ENCODE data around the gene MED10.

MED10 gene

GRCh38 chr5:6373081-6373846, 5.1 kb downstream of the MED10 start:
- Histone ChIP-seq H3F3A (ENCODE audit: insufficient read depth, low read length) (no peaks in the 10 kb centered on the region), H3K9me2 (ENCODE audit: low read depth, low read length) (no peaks in the 10 kb centered on the region), H3K27me3 (ENCODE audit: insufficient read depth, low read length) (no peaks in the 10 kb centered on the region), H3K4me3 (ENCODE audit: low read depth, low read length, poor library complexity, severe bottlenecking) (no peak overlapping the region), H2AFZ (ENCODE audit: low read length) (no peak overlapping the region), H3K4me1 (ENCODE audit: insufficient read depth, low read length, severe bottlenecking) (peaks cover 11% of the 10 kb centered on the region), H3K27ac (ENCODE audit: low read depth, low read length, poor library complexity, severe bottlenecking) (no peak overlapping the region), H3K9me3 (ENCODE audit: low read length) (no peaks in the 10 kb centered on the region), H3K36me3 (ENCODE audit: insufficient read depth, low read length) (peaks cover 86% of the 10 kb centered on the region), H3K4me2 (ENCODE audit: low read length) (no peak overlapping the region), H4K20me1 (ENCODE audit: insufficient read depth, low read length) (no peaks in the 10 kb centered on the region), H3K79me2 (ENCODE audit: insufficient read depth, low read length) (peaks cover 17% of the 10 kb centered on the region), H3K9ac (ENCODE audit: low read length) (no peak overlapping the region)
- TF ChIP-seq EZH2 (IDR thresholded peaks at IDR 0.05; ENCODE audit: borderline replicate concordance, low read length) (no peak), CTCF (IDR thresholded peaks at IDR 0.05; ENCODE audit: low read length) (no peak)

- no peaks in the 10 kb centered on the region for H4K20me1 ChIP-seq (ENCODE audit: insufficient read depth, low read length)
- no peak overlapping the region for H3K27ac ChIP-seq (ENCODE audit: low read depth, low read length, poor library complexity, severe bottlenecking)
- no peaks in the 10 kb centered on the region for H3F3A ChIP-seq (ENCODE audit: insufficient read depth, low read length)
- H3K4me1 ChIP-seq (ENCODE audit: insufficient read depth, low read length, severe bottlenecking): peaks cover 8% of the 10 kb centered on the region
- no peaks in the 10 kb centered on the region for H3K9me2 ChIP-seq (ENCODE audit: low read depth, low read length)
- H3K4me3 ChIP-seq (ENCODE audit: low read depth, low read length, poor library complexity, severe bottlenecking): no peak overlapping the region
- TF ChIP-seq CTCF (IDR thresholded peaks at IDR 0.05; ENCODE audit: low read length) (no peak), EZH2 (IDR thresholded peaks at IDR 0.05; ENCODE audit: borderline replicate concordance, low read length) (no peak)
- H2AFZ ChIP-seq (ENCODE audit: low read length): no peak overlapping the region
- H3K36me3 ChIP-seq (ENCODE audit: insufficient read depth, low read length): peaks cover 86% of the 10 kb centered on the region
- no peaks in the 10 kb centered on the region for H3K27me3 ChIP-seq (ENCODE audit: insufficient read depth, low read length)
- H3K9ac ChIP-seq (ENCODE audit: low read length): no peak overlapping the region
- no peaks in the 10 kb centered on the region for H3K9me3 ChIP-seq (ENCODE audit: low read length)
- peaks cover 9% of the 10 kb centered on the region for H3K79me2 ChIP-seq (ENCODE audit: insufficient read depth, low read length)
- H3K4me2 ChIP-seq (ENCODE audit: low read length): no peak overlapping the region
Observed at GRCh38 chr5:6372251-6373080, 5.9 kb downstream of the MED10 start.

- Histone ChIP-seq H3K4me2 (ENCODE audit: low read length) (no peak overlapping the region), H3F3A (ENCODE audit: insufficient read depth, low read length) (no peaks in the 10 kb centered on the region), H3K9ac (ENCODE audit: low read length) (no peak overlapping the region), H3K36me3 (ENCODE audit: insufficient read depth, low read length) (peaks cover 78% of the 10 kb centered on the region), H2AFZ (ENCODE audit: low read length) (no peak overlapping the region), H3K79me2 (ENCODE audit: insufficient read depth, low read length) (no peaks in the 10 kb centered on the region), H3K4me3 (ENCODE audit: low read depth, low read length, poor library complexity, severe bottlenecking) (no peak overlapping the region), H3K4me1 (ENCODE audit: insufficient read depth, low read length, severe bottlenecking) (no peaks in the 10 kb centered on the region), H4K20me1 (ENCODE audit: insufficient read depth, low read length) (no peaks in the 10 kb centered on the region), H3K9me3 (ENCODE audit: low read length) (no peaks in the 10 kb centered on the region), H3K9me2 (ENCODE audit: low read depth, low read length) (no peaks in the 10 kb centered on the region), H3K27ac (ENCODE audit: low read depth, low read length, poor library complexity, severe bottlenecking) (no peak overlapping the region), H3K27me3 (ENCODE audit: insufficient read depth, low read length) (no peaks in the 10 kb centered on the region)
- no peak for TF ChIP-seq EZH2 (IDR thresholded peaks at IDR 0.05; ENCODE audit: borderline replicate concordance, low read length)
- TF ChIP-seq CTCF (IDR thresholded peaks at IDR 0.05; ENCODE audit: low read length): no peak
Observed at GRCh38 chr5:6371079-6371810, 7.1 kb downstream of the MED10 start.
